HEK293 (cell line): ENCODE measurements around the gene RPS27A.
"Not testable (repeated sequence)": the region's sequence is repeated elsewhere in the genome, so short reads cannot be mapped to it uniquely, and the experiment has no call there.

Source experiments
- CTCF ChIA-PET: fragments of 350-600 bp; formaldehyde crosslinking; extraction: SDS; loops from one replicate; lab custom pipeline; 2021; ENCODE audit warnings: antibody characterized with exemption; lab: Yijun Ruan, JAX
- POLR2A ChIA-PET: fragments of 300-600 bp; formaldehyde crosslinking; extraction: SDS; loops from one replicate; lab custom pipeline; 2020; ENCODE audit warnings: antibody characterized with exemption, inconsistent platforms; lab: Yijun Ruan, JAX
- H3K27ac ChIP-seq: fragments of 200-500 bp; sonication (Bioruptor generic); 2 replicates; pipeline ENCODE4 v1.5.1; 2014; ENCODE audit warnings: low read depth, low read length, control low read depth, inconsistent platforms; ENCODE audit errors: extremely low read depth
- H3K36me3 ChIP-seq, 2 experiments: fragments of 200-500 bp in 1 of 2; sonication (Bioruptor generic) in 1 of 2; 1 replicate in 1 of 2; 2 replicates in 1 of 2; pipeline ENCODE4 v1.5.1; 2014 to 2017; ENCODE audit warnings: inconsistent platforms in 2 of 2, low read length in 2 of 2; ENCODE audit not compliant: control insufficient read depth in 2 of 2, insufficient read depth in 1 of 2
- H3K4me1 ChIP-seq: fragments of 200-500 bp; sonication (Bioruptor generic); 2 replicates; pipeline ENCODE4 v1.5.1; 2014; ENCODE audit warnings: mild to moderate bottlenecking, low read length, inconsistent platforms; ENCODE audit not compliant: control insufficient read depth, insufficient read depth
- H3K4me3 ChIP-seq: 2 replicates; pipeline ENCODE4 v1.5.1; 2011; ENCODE audit warnings: low read depth, mild to moderate bottlenecking, control low read depth, low read length, moderate library complexity
- H3K9me3 ChIP-seq: fragments of 200-500 bp; sonication (Bioruptor generic); 2 replicates; pipeline ENCODE4 v1.5.1; 2014; ENCODE audit warnings: low read depth, low read length, inconsistent platforms; ENCODE audit not compliant: control insufficient read depth, insufficient read depth
- EGR2 ChIP-seq: fragments of 450-650 bp; formaldehyde crosslinking; IDR thresholded peaks from 2 replicates; pipeline ENCODE4 v1.5.1; 2016; ENCODE audit warnings: low read depth, missing biosample characterization, missing genetic modification characterization
- HOXD13 ChIP-seq: sonication (generic); formaldehyde crosslinking; IDR thresholded peaks from 2 replicates; pipeline ENCODE4 v1.8.0; 2022; ENCODE audit warnings: missing genetic modification reagents, borderline replicate concordance
- MYNN ChIP-seq: fragments of 450-650 bp; formaldehyde crosslinking; IDR thresholded peaks from 2 replicates; pipeline ENCODE4 v1.5.1; 2016; ENCODE audit warnings: missing biosample characterization, missing genetic modification characterization, borderline replicate concordance
- MZF1 ChIP-seq: fragments of 450-650 bp; formaldehyde crosslinking; IDR thresholded peaks from 2 replicates; pipeline ENCODE4 v1.5.1; 2017; ENCODE audit warnings: missing biosample characterization, missing genetic modification characterization, borderline replicate concordance
- ZNF184 ChIP-seq: fragments of 450-650 bp; IDR thresholded peaks from 2 replicates; pipeline ENCODE4 v1.5.1; 2018; ENCODE audit warnings: missing biosample characterization, mild to moderate bottlenecking, missing genetic modification characterization
- ZNF266 ChIP-seq: fragments of 450-650 bp; formaldehyde crosslinking; IDR thresholded peaks from 2 replicates; pipeline ENCODE4 v1.5.1; 2016; ENCODE audit warnings: missing biosample characterization, missing genetic modification characterization, low read depth
- ZNF280D ChIP-seq: fragments of 450-650 bp; formaldehyde crosslinking; IDR thresholded peaks from 2 replicates; pipeline ENCODE4 v1.5.1; 2016; ENCODE audit warnings: missing biosample characterization, missing genetic modification characterization
- ZNF488 ChIP-seq: fragments of 450-650 bp; formaldehyde crosslinking; IDR thresholded peaks from 2 replicates; pipeline ENCODE4 v1.5.1; 2016; ENCODE audit warnings: missing biosample characterization, missing genetic modification characterization
- ZNF510 ChIP-seq: fragments of 450-650 bp; formaldehyde crosslinking; IDR thresholded peaks from 2 replicates; pipeline ENCODE4 v1.5.1; 2018; ENCODE audit warnings: mild to moderate bottlenecking, missing genetic modification characterization, missing biosample characterization; ENCODE audit not compliant: insufficient replicate concordance
- TF ChIP-seq, protein P1 (sequence below): fragments of 450-650 bp; formaldehyde crosslinking; IDR thresholded peaks from 2 replicates; pipeline ENCODE4 v1.5.1; 2016; ENCODE audit warnings: missing biosample characterization, missing genetic modification characterization
- TF ChIP-seq, protein P2 (sequence below): fragments of 450-650 bp; formaldehyde crosslinking; IDR thresholded peaks from 2 replicates; pipeline ENCODE4 v1.5.1; 2017; ENCODE audit warnings: missing biosample characterization, missing genetic modification characterization

The RPS27A gene

DNA sequence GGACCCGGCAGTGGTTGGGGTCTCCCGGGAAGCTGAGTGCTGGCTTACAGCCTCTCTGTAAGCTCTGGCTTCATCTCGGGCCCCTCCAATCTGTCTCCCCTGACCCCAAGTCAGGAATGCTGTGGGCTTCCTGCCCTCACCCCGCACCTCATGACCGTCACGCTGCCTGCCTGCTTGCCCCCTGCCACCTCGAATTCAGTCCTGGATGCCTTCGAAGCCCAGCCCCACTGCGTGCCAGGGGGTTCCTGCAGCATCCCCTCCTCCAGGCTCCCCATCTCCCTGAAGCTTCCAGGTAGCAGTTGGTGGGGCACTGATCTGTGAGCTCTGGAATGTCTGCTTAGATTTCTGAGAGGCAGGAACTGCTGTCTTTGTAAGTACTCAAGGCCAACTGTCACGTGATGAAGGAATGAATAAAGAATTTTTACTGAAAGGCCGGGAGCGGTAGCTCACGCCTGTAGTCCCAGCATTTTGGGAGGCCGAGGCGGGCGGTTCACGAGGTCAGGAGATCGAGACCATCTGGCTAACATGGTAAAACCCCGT is 6.9 kb upstream of the RPS27A start (continued):
- TF ChIP-seq, protein P1, sequence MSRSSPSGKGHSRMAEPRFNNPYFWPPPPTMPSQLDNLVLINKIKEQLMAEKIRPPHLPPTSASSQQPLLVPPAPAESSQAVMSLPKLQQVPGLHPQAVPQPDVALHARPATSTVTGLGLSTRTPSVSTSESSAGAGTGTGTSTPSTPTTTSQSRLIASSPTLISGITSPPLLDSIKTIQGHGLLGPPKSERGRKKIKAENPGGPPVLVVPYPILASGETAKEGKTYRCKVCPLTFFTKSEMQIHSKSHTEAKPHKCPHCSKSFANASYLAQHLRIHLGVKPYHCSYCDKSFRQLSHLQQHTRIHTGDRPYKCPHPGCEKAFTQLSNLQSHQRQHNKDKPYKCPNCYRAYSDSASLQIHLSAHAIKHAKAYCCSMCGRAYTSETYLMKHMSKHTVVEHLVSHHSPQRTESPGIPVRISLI (tag by site-specific recombination): no peak
- TF ChIP-seq HOXD13 (CRISPR knock-in tag): no peak
- no peak for TF ChIP-seq MYNN (tag by site-specific recombination)
- TF ChIP-seq ZNF280D: no peak

- CTCF ChIA-PET, H3K27ac ChIP-seq, H3K4me3 ChIP-seq, H3K4me1 ChIP-seq, POLR2A ChIA-PET, H3K9me3 ChIP-seq: not testable (repeated sequence)
- H3K36me3 ChIP-seq: peaks cover 0 to 34% of the 10 kb centered on the region in 2 experiments; a peak in 2 of 3 replicates
Observed at GRCh38 chr2:55227437-55228225, 4.9 kb upstream of the RPS27A start.

GRCh38 chr2:55228226-55228563 is 4.3 kb upstream of the RPS27A start:
- H3K27ac ChIP-seq: no peak overlapping the region
- CTCF ChIA-PET: no interaction called here
- POLR2A ChIA-PET: no interaction called here
- peaks cover 0 to 38% of the 10 kb centered on the region in 2 experiments; a peak in 2 of 3 replicates for H3K36me3 ChIP-seq
- 0 out of 2 replicates have a peak, but pooled peaks cover 4% of the 10 kb centered on the region for H3K4me1 ChIP-seq
- no peaks in the 10 kb centered on the region for H3K9me3 ChIP-seq
- no peak overlapping the region for H3K4me3 ChIP-seq
- TF ChIP-seq ZNF184 (tag by site-specific recombination) (no peak), ZNF510 (tag by site-specific recombination) (no peak), ZNF266 (tag by site-specific recombination) (no peak), EGR2 (no peak), MZF1 (tag by site-specific recombination) (no peak), ZNF488 (tag by site-specific recombination) (no peak)
- TF ChIP-seq, protein P2, sequence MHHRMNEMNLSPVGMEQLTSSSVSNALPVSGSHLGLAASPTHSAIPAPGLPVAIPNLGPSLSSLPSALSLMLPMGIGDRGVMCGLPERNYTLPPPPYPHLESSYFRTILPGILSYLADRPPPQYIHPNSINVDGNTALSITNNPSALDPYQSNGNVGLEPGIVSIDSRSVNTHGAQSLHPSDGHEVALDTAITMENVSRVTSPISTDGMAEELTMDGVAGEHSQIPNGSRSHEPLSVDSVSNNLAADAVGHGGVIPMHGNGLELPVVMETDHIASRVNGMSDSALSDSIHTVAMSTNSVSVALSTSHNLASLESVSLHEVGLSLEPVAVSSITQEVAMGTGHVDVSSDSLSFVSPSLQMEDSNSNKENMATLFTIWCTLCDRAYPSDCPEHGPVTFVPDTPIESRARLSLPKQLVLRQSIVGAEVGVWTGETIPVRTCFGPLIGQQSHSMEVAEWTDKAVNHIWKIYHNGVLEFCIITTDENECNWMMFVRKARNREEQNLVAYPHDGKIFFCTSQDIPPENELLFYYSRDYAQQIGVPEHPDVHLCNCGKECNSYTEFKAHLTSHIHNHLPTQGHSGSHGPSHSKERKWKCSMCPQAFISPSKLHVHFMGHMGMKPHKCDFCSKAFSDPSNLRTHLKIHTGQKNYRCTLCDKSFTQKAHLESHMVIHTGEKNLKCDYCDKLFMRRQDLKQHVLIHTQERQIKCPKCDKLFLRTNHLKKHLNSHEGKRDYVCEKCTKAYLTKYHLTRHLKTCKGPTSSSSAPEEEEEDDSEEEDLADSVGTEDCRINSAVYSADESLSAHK (tag by site-specific recombination): no peak
